Epithelial cell of alveolus of lung (primary cell): ENCODE measurements around the gene G6PC3. TPM values are rescaled to one million over a fixed set of nuclear protein-coding genes. Genes with fewer than 3 reads are reported as not detected.

Experiments
- total RNA-seq: library from RNA; depleted of rRNA; stranded (reverse); fragments of >200 nt; gene quantifications from 2 replicates; pipeline ENCODE4 v1.2.1, GENCODE V29; 2015

G6PC3 gene
- total RNA-seq = 51.4 and 68.9 TPM in 2 replicates

GRCh38 chr17:44070455-44071197 is at the start of gene G6PC3:
Gene G6PC3, plus strand, starts transcription at chr17:44070735. Its CDS starts 231 bp downstream, at chr17:44070966.

GRCh38 chr17:44066204-44066930 is 4.2 kb upstream of the G6PC3 start, which contains the start of gene LSM12:
Gene LSM12, minus strand, starts transcription at chr17:44066671. Its CDS starts 84 bp downstream, at chr17:44066587.

GRCh38 chr17:44123356-44124117 is 53.0 kb downstream of the G6PC3 start, which contains the start of gene HDAC5:
Gene HDAC5, minus strand, starts transcription at chr17:44123641. Its CDS starts 6,126 bp downstream, at chr17:44117515.

Other genes starting within 250 kb of the G6PC3 start
- gene MPP3, start 237.6 kb upstream of the G6PC3 start, total RNA-seq = 4.1 and 4.8 TPM in 2 replicates
- gene CD300LG, start 223.6 kb upstream of the G6PC3 start, total RNA-seq = not detected in 2 replicates
- 3.9 and 5.7 TPM in 2 replicates for gene MPP2, start 163.2 kb upstream of the G6PC3 start, total RNA-seq
- gene PPY, start 128.3 kb upstream of the G6PC3 start, total RNA-seq = not detected in 2 replicates
- gene PYY, start 116.8 kb upstream of the G6PC3 start, total RNA-seq = 0.13 TPM in 1 of 2 replicates, not detected in the other
- gene NAGS, start 66.1 kb upstream of the G6PC3 start, total RNA-seq = 7.5 and 13.6 TPM in 2 replicates
- gene TMEM101, start 55.8 kb upstream of the G6PC3 start, total RNA-seq = 46.8 and 92.9 TPM in 2 replicates
- gene LSM12, start 4.1 kb upstream of the G6PC3 start, total RNA-seq = 42.1 and 53.5 TPM in 2 replicates
- gene HDAC5, start 52.9 kb downstream of the G6PC3 start, total RNA-seq = 19.8 and 46.3 TPM in 2 replicates
- 4.9 and 7.6 TPM in 2 replicates for gene HROB, start 71.2 kb downstream of the G6PC3 start, total RNA-seq
- not detected in 2 replicates for gene ASB16, start 100.0 kb downstream of the G6PC3 start, total RNA-seq
- 20.0 and 32.7 TPM in 2 replicates for gene TMUB2, start 116.2 kb downstream of the G6PC3 start, total RNA-seq
- 51.7 and 55.6 TPM in 2 replicates for gene ATXN7L3, start 129.1 kb downstream of the G6PC3 start, total RNA-seq
- gene UBTF, start 148.9 kb downstream of the G6PC3 start, total RNA-seq = 39.6 and 57.1 TPM in 2 replicates
- not detected in 2 replicates for gene SLC4A1, start 197.4 kb downstream of the G6PC3 start, total RNA-seq
- not detected in 2 replicates for gene RUNDC3A, start 237.9 kb downstream of the G6PC3 start, total RNA-seq